ENCODE data around the gene MAP2K5.

- TF ChIP-seq, protein P1, sequence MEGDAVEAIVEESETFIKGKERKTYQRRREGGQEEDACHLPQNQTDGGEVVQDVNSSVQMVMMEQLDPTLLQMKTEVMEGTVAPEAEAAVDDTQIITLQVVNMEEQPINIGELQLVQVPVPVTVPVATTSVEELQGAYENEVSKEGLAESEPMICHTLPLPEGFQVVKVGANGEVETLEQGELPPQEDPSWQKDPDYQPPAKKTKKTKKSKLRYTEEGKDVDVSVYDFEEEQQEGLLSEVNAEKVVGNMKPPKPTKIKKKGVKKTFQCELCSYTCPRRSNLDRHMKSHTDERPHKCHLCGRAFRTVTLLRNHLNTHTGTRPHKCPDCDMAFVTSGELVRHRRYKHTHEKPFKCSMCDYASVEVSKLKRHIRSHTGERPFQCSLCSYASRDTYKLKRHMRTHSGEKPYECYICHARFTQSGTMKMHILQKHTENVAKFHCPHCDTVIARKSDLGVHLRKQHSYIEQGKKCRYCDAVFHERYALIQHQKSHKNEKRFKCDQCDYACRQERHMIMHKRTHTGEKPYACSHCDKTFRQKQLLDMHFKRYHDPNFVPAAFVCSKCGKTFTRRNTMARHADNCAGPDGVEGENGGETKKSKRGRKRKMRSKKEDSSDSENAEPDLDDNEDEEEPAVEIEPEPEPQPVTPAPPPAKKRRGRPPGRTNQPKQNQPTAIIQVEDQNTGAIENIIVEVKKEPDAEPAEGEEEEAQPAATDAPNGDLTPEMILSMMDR (IDR thresholded peaks at IDR 0.05), result no peak
- TF ChIP-seq ZFX (IDR thresholded peaks at IDR 0.05; ENCODE audit: borderline replicate concordance), result no peak
Observed at GRCh38 chr15:67839929-67840748, 297.6 kb downstream of the MAP2K5 start, which contains the start of gene RNU6-1.
